GM18873 (cell line): ENCODE data around the gene LONP1.
"Not testable (repeated sequence)": the region's sequence is repeated elsewhere in the genome, so short reads cannot be mapped to it uniquely, and the experiment has no call there.

Experiments used
- ATAC-seq: cut with Tn5 transposase; IDR thresholded peaks from one replicate; pipeline ENCODE4 v1.9.1; 2021; ENCODE audit warnings: mild to moderate bottlenecking, moderate library complexity, moderate number of reproducible peaks; ENCODE audit not compliant: unreplicated experiment, low FRiP score

Gene LONP1, protein sequence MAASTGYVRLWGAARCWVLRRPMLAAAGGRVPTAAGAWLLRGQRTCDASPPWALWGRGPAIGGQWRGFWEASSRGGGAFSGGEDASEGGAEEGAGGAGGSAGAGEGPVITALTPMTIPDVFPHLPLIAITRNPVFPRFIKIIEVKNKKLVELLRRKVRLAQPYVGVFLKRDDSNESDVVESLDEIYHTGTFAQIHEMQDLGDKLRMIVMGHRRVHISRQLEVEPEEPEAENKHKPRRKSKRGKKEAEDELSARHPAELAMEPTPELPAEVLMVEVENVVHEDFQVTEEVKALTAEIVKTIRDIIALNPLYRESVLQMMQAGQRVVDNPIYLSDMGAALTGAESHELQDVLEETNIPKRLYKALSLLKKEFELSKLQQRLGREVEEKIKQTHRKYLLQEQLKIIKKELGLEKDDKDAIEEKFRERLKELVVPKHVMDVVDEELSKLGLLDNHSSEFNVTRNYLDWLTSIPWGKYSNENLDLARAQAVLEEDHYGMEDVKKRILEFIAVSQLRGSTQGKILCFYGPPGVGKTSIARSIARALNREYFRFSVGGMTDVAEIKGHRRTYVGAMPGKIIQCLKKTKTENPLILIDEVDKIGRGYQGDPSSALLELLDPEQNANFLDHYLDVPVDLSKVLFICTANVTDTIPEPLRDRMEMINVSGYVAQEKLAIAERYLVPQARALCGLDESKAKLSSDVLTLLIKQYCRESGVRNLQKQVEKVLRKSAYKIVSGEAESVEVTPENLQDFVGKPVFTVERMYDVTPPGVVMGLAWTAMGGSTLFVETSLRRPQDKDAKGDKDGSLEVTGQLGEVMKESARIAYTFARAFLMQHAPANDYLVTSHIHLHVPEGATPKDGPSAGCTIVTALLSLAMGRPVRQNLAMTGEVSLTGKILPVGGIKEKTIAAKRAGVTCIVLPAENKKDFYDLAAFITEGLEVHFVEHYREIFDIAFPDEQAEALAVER

DNA sequence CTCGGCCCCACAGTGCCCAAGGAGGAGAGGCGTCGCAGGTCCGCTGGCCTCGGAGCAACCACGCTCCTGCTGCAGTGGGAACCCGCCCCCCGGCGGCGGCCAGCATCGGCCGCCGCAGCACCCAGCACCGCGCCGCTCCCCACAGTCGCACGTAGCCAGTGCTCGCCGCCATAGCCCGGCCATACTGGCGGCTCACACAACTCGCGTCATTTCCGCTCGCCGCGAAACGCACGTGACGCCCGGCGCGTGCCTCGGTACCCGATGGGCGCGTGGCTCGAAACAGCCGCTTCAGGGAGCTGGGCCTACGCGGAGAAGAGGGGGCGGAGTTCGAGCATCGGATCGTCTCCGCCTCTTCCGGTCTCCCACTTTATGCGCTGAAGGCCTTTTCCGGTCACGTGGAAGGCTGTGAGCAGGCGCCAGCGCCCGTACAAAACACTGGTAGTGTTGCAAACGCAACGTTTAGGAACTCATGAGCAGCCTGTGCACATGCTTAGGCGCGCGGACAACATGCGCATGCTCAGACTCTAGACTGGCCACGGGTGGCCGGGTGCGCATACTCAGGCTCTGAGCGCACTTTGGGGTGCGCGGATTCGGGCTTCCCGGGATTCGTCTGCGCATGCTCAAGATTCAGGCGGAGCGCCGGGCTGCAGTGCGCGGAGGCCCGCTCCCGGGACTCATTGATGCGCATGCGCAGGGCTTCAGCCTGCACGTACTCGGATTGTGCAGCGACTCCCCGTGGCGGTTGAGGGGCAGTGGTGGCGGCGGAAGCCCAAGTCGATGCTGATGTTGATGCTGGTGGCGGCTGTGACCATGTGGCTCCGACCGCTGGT is at the start of gene LONP1, which contains the start of gene CATSPERD:
LONP1 (minus strand) TSS at position 186 of the 830 bp plus-strand sequence; CDS start at position 172, 14 bp downstream.
CATSPERD (plus strand) TSS at position 677 of the 830 bp plus-strand sequence; CDS start at position 778, 101 bp downstream.
- peak; percentile 86 for ATAC-seq

DNA sequence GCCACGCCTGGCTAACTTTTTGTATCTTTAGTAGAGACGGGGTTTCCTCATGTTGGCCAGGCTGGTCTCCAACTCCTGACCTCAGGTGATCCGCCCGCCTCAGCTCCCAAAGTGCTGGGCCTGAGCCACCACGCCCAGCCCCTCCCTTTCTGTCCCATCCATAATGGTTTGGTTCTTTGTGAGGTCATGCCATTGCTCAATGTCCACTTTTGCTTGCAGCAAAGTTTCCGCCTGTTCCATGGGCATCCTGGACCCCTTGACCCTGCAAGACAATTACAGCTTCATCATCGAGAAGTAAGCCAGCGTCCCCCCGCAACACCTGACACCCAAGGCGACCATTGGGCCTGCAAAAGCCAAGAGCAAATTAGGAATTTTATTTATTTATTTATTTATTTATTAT is 48.0 kb upstream of the LONP1 start:
- no peak for ATAC-seq

DNA sequence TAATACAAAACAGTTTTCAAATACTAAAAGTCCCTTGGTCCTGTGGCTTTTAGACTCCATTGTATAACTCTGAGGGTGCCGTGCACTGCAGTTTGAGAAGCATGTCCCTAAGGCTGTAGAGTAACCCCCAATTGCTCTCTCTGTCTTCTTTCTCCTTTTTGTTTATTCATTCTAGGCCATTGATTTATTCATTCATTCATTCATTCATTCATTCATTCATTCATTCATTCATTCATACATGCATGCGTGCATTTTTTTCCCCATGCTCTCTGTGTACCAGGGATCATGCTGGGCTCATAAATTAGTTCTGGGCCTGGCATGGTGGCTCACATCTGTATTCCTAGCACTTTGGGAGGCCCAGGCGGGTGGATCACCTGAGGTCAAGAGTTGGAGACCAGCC is 45.3 kb upstream of the LONP1 start:
- no peak for ATAC-seq

DNA sequence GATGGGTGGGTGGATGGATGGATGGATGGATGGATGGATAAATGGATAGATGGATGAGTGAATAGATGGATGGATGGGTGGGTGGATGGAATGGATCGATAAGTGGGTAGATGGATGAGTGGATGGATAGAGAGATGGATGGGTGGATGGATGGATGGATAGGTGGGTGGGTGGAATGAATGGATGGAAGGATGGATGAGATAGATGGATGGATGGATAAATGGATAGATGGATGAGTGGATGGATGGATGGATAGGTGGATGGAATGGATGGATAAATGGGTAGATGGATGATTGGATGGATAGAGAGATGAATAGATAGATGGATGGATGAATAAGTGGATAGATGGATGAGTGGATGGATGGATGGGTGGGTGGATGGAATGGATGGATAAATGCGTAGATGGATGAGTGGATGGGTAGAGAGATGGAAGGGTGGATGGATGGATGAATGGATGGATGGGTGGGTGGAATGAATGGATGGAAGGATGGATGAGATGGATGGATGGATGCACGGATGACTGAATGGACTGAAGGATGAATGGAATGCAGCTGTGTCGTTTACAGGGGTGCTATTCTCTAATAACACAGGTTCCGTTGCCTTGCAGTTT is 42.8 kb upstream of the LONP1 start:
- ATAC-seq: no peak

DNA sequence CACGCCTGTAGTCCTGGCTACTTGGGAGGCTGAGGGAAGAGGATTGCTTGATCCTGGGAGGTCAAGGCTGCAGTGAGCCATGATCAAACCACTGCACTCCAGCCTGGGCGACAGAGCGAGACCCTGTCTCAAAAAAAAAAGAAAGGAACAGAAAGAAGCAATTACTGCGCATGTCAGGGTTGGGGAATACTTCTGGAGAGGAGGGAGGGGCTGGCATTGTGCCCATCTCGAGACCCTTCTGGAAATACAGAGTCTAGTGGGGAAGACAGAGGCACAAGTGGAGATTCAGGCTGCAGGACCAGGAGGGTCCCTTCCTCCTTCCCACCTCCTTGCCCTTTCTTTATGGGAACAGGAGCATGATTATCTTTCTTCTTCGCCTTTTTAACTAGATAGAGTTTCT is 33.8 kb upstream of the LONP1 start:
- ATAC-seq: no peak

DNA sequence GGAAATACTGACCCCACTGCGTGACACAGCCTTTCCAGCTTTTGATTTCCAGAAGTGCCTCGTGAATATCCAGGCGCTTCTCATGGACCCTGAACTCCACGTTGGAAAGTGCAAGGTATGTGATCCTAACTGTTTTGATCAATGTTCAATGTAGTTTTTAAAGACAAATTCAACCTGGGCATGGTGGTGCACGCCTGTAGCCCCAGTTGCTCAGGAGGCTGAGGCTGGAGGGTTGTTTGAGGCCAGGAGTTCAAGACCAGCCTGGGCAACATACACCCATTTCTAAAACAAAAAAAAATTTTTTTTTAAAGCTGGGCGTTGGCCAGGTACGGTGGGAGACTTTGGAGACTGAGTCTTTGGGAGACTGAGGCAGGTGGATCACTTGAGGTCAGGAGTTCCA is 31.8 kb upstream of the LONP1 start:
- ATAC-seq: no peak

DNA sequence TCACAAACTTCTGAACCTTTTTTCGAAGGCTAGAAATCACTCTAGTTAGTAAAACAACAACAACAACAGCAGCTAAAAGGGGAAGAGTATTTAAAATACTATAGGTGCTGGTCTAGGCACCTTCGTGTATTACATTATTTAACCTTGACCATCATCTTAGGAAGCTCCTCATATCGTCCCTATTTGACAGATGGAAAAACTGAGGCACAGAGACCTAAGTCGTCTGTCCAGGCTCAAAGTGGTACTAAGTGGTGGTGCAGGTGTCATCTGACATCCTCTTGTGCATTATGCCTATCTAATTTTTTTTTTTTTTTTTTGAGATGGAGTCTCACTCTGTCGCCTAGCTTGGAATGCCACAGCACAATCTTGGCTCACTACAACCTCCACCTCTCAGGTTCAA is 29.6 kb upstream of the LONP1 start:
- no peak for ATAC-seq

DNA sequence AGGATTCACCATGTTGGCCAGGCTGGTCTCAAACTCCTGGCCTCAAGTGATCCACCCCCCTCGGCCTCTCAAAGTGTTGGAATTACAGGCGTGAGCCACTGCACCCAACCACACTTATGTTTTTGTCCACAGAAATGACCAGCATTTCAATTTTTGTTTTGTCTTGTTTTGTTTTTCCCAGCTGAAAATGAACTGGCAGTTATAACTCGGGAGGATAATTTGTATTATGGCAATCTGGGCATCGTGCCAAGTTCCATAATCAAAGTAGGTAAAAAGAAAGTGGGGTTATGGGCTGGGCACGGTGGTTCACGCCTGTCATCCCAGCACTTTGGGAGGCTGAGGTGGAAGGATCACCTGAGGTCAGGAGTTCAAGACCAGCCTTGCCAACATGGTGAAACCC is 29.0 kb upstream of the LONP1 start:
- not testable (repeated sequence) for ATAC-seq

DNA sequence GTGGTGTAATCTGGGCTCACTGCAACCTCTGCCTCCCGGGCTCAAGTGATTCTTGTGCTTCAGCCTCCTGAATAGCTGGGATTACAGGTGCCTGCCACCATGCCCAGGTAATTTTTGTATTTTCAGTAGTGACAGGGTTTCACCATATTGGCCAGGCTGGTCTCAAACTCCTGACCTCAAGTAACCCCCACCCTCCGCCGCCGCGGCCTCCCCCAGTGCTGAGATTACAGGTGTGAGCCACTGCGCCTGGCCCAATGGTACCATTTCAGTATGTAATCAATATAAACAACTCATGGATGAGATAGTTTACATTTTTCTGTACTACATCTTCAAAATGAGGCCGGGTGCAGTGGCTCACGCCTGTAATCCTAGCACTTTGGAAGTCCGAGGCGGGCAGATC is 25.1 kb upstream of the LONP1 start:
- ATAC-seq: not testable (repeated sequence)

DNA sequence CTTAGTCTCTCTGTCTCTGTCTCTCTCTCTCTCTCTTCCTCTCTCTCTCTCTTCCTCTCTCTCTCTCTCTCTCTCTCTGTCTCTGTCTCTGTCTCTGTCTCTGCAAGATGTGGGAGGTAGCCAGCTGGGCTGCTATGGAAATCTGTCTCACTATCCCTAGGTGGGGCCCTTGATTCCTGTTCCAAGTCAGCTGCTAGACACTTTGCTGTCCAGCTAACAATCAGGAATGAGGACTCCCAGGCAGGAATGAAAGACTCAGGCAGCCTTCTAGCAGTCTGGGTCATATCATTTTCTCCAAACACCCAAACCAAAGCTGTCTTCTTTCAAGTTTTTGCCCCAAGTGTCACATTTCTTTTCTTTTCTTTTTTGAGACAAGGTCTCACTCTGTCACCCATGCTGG is 23.7 kb upstream of the LONP1 start:
- ATAC-seq: no peak

DNA sequence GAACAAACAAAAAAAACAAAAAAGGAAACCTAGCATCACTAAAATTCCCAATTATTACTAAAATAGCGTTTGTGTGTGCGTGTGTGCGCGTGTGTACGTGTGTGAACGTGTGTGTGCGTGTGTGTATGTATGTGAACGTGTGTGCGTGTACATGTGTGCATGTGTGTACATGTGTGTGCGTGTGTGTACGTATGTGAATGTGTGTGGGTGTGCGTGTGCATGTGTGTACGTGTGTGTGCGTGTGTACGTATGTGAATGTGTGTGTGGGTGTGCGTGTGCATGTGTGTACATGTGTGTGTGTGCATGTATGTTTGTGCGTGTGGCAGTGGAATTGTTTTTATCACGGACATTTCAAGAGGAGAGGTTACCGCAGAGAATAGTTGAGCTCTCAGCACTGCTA is 22.1 kb upstream of the LONP1 start:
- ATAC-seq: no peak

DNA sequence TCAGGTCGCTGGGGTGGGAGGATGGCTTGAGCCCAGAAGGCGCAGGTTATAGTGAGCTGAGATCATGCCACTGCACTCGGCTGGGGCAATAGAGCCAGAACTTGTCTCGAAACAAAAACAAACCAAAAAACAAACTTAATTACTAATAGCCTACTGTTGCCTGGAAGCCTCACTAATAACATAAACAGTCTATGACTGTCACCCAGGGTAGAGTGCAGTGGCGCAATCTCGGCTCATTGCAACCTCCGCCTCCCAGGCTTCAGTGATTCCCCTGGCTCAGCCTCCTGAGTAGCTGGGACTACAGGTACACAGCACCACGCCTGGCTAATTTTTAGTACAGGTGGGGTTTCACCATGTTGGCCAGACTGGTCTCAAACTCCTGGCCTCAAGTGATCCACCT is 18.5 kb upstream of the LONP1 start:
- ATAC-seq: no peak

DNA sequence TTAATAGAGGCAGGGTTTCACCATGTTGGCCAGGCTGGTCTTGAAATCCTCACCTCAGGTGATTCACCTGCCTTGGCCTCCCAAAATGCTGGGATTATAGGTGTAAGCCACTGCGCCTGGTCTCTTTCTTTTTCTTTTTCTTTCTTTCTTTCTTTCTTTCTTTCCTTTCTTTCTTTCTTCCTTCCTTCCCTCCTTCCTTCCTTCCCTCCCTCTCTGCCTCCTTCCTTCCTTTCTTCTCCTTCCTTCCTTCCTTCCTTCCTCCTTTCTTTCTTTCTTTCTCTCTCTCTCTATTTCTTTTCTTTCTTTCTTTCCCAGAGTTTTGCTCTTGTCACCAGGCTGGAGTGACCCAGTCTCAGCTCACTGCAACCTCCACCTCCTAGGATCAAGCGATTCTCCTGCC is 13.2 kb upstream of the LONP1 start:
- ATAC-seq: not testable (repeated sequence)

DNA sequence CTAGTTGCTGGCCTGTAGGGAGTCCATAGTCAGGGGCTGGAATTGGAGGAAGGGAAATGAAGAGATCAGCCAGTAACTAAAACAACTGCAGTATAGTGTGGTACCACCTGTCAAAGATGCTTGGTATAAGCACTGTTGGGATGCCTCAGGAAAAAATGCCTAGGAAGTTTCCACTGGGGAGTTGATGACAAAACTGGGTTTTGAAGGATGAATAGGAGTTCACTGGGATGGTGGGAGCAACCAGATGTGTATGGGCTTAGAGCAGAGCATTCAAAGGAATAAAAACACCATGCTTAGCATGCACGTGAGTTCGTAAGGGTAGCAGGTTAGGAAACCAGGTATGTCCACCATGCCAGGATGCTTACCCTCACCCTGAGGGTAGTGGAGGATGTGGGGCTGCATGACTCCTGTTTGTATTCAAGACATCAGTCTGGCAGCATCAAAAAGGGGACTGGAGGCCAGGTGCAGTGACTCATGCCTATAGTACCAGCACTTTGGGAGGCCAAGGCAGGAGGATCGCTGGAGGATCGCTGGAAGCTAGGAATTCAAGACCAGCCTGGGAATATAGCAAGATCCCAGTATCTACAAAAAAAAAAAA is 7.6 kb upstream of the LONP1 start:
- no peak for ATAC-seq

DNA sequence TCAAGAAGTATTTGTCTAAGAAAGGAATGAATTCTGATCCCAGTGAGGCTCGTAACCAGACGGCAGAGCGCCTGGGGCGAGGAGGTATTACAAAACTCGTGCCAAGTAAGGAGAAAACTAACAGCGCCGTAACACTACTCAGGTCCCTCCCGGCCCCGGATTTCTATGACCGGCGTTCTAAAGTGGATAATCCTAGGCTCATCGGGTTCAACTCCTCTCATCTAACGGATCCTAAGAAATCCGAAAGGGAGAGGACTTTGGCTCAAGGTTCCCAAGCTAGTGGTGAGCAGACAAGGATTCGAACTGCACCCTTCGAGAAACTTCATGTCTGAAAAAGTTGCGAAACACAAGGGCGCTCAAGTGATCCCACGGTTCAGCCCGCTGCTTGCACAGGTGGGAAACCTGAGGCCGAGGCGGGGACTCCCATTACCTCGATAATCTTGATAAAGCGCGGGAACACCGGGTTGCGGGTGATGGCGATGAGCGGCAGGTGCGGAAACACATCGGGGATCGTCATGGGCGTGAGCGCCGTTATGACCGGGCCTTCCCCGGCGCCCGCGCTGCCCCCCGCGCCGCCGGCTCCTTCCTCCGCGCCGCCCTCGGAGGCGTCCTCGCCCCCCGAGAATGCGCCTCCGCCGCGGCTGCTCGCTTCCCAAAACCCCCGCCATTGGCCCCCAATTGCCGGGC is 529 bp downstream of the LONP1 start:
- ATAC-seq: no peak

DNA sequence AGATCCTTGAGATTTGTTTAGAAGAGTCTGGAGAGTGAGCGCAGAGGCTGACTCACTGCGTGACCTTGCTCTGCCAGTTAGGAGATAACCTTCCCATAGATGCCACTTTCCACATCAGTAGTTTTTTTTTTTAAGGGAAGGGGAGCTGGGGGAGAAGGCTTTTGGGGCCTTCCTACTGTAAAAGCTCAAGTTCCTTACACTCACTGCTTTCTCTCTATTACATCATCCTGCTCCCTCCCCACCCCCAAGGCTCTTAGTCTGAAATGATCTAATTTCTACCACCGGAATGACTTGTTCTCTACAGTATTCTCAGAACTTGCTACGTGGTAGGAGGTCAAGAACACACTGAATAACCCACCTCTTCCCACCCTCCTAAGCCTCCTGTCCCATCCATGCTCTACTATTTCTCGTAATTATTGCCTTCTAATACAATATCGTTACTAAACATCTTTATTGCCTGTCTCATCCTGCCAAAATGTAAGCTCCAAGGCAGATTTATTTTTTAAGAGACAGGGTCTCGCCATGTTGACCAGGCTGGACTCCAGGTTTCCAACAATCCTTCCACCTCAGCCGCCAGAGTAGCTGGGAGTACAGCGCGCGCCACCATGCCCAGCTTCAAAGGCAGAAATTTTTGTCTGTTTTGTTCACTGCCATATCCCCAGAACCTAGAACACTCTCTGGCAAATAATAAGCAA is 1.2 kb downstream of the LONP1 start:
- ATAC-seq: no peak

DNA sequence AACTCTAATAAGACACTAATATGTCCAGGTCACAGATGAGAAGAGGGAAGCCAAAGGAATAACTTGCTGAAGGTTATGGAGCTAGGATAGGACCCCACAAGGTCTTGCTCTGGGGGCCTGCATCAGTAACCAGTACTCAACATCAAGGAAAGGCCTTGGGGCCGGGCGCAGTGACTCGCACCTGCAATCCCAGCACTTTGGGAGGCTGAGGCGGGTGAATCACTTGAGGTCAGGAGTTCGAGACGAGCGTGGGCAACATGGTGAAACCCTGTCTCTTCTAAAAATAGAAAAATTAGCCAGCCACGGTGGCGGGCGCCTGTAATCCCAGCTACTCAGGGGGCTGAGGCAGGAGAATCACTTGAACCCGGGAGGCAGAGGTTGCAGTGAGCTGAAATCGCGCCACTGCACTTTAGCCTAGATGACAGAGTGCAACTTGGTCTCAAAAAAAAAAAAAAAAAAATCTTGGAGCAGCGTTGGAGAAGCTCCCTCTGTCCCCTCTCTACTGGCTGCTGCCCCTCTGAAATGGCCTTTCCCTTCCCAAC is 1.8 kb downstream of the LONP1 start:
- ATAC-seq: no peak
